ENCODE results near the gene PRICKLE1.

GRCh38 chr12:42510823-42511222 is 78.7 kb downstream of the PRICKLE1 start:
- TF ChIP-seq CTCF (conservative IDR thresholded peaks at IDR 0.05; ENCODE audit: low read depth in 2 of 2) (no peak), POLR2AphosphoS5 (IDR thresholded peaks at IDR 0.05; ENCODE audit: low read depth) (no peak), REST (IDR thresholded peaks at IDR 0.05; ENCODE audit: unreplicated experiment) (no peak), EZH2phosphoT487 (IDR thresholded peaks at IDR 0.05; ENCODE audit: unreplicated experiment) (no peak)
